ENCODE measurements around the gene EHD1.

The EHD1 gene

GRCh38 chr11:64878494-64879243, at the start of gene EHD1:
EHD1 (minus strand) TSS chr11:64878621; CDS start chr11:64878464, 157 bp downstream.
- DNase-seq = peak; percentile 98

DNA sequence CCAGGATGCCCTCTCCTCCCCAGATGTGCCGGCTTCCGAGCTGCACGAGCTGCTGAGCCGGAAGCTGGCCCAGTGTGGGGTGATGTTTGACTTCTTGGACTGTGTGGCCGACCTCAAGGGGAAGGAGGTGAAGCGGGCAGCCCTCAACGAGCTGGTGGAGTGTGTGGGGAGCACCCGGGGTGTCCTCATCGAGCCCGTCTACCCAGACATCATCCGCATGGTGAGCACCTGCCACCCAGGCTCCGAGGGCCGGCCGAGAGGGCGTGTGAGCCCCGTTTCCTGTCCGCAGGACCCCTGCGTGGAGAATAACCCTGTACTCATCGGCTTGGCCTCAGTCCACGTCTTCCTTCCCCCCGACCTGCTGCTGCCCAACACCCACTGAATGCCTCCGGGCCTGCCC, 48.3 kb upstream of the EHD1 start:
- no peak for DNase-seq

GRCh38 chr11:64925536-64926436, 47.4 kb upstream of the EHD1 start:
- no peak for DNase-seq

GRCh38 chr11:64924910-64925284, 46.5 kb upstream of the EHD1 start:
- DNase-seq = no peak

- DNase-seq = peak; percentile 94
These were observed 45.8 kb upstream of the EHD1 start, which contains the start of gene PPP2R5B for GRCh38 chr11:64923944-64924909. PPP2R5B (plus strand) TSS chr11:64924689; CDS start chr11:64925735, 1,046 bp downstream.

DNA sequence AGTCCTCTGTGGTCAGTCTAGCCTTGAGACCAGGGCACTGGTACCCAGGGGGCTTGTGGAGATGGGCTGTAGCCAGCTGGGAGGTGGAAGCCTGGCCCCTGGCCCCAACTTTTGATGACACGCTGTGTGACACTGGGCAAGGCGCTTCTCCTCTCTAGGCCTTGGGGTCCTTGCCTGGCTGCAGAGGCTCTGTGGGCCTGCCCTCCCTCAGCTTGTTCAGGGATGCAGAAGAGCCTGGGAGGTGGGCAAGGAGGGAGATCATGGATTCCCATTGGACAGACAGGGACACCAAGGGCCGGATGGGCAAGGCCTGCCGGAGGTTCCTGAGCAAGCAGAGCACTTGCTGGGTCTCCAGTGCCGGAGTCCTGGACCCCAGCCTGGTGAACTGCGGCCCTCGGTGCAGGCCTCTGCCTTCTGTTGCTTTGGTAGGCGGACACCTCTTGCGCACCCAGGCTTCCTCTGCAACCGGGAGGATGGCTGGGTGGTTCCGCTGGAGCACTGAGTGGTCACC, 44.8 kb upstream of the EHD1 start:
- DNase-seq = no peak

DNA sequence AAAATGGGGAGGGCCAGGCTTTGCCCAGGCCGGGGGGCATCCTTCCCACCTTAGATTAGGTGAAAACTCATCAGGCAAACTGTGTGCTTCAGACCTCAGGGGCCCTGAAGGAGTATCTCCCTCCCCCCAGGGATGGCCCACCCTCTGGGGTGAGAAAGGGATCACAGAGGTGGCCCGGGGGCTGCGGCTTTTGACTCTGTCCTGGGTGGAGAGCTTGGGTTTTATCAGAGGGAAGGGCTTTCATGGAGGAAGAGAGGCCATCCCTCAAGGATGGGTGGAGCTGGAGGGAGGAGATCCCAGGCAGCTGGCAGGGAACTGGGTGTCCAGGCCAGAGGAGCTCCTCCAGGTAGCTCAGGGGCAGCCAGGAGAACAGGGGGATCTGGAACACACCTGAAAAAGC, 43.0 kb upstream of the EHD1 start:
- DNase-seq = no peak

- DNase-seq = no peak
These were observed 41.7 kb upstream of the EHD1 start for GRCh38 chr11:64920124-64920523.

DNA sequence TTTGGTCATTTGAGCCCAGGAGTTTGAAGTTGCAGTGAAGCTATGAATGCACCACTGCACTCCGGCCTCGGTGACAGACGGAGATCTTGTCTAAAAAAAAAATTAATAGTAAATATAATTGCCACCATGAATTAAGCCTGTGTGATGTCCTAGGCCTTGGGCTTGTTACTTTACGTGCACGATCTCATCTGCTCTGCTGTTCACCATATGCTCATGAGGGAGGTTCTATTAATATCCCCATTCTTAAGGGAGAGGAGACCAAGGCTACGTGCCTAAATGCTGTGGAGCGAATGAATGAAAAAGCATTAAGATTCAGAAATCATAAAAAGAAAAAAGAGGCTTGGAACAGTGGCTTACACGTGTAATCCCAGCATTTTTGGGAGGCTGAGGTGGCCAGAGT, 41.2 kb upstream of the EHD1 start:
- no peak for DNase-seq

- DNase-seq = no peak
These were observed 39.6 kb upstream of the EHD1 start for GRCh38 chr11:64918017-64918416.

DNA sequence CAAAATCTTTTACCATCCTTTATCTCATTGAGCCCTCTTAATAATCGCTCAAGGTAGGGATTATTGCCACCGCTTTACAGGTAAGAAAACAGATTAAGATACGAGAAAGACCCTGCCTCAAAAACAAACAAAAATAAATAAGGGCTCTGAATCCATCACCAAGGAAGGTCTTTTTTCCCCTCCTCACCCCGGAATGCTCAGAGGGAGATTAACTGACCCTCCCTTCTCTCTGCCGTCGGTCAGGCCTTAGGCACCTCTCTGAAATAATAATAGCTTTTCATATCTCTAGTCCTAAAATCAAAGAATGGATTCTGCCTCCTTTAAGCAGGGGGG, 39.2 kb upstream of the EHD1 start:
- DNase-seq = no peak

GRCh38 chr11:64916775-64917662, 38.6 kb upstream of the EHD1 start, which contains the start of gene ATG2A:
ATG2A (minus strand) TSS chr11:64917209; CDS start chr11:64917135, 74 bp downstream.
- peak; percentile 96 for DNase-seq

DNA sequence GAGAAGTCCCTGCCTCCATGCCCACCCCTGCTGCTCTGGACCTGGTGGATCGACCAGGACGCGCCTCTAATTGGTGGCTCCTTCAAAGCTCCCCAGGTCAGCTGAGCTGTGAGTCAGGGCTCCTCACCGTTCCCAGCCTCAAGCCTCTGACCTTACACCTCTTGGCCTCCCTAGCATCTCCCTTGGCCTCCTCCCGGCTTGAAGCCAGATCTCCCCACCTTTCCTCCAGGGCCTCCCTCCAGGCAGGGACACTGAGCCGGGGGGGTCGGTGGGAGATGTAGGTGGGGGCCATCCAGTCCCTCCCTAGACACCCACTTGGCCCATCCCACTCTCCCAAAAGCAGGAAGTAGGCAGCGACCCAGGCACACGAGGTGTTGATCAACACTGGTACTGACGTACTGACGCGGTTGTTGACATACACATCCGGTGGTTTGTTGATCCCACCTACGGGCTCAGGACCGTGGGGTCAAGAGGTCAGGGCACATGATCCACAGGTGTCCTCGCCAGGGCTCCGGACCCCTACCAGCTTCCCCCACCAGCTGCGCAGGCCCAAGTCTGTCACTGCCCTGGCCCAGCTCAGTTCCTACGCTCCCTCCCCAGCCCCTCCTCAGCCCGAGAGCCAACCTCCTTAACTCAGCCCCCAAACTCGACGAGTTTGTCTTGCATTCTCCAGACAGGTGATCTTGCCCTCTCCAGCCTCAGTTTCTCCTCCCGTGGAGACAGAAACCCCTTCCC, 37.8 kb upstream of the EHD1 start:
- no peak for DNase-seq

- DNase-seq = no peak
These were observed 37.0 kb upstream of the EHD1 start for GRCh38 chr11:64915376-64915887.

GRCh38 chr11:64914123-64914522, 35.7 kb upstream of the EHD1 start:
- DNase-seq = no peak

GRCh38 chr11:64913171-64913727, 34.8 kb upstream of the EHD1 start:
- no peak for DNase-seq

GRCh38 chr11:64911689-64912088, 33.3 kb upstream of the EHD1 start:
- DNase-seq = no peak

- no peak for DNase-seq
These were observed 32.7 kb upstream of the EHD1 start for GRCh38 chr11:64911142-64911541.

DNA sequence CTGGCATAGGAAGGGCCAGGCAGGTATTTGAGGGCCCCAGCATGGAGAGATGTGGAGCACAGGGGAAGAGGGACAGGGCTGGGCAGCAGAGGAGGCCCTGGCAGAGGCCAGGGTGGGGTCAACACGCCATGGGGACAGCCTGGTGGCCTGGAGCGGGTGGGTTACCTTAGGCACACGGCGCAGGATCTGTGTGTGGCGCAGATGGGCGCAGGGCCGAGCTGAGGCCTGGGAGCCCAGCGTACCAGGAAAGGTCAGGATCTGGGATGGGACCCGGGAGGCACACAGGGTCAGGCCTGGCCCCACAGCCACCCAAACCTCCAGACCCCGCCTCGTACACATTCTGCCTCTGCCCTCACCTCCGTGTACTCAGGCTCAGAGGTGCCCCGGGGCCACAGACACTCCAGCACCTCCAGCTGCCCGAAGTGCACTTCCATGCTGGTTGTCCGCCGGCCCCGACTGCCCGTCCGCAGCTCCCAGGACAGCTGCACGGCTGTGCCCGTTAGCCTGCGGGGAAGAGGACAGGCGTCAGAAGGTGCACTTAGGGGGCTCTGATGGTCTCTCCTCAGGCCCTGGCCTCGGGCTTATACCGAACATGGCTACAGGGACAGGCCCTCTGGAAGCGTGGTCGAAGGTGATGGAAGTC, 32.2 kb upstream of the EHD1 start:
- no peak for DNase-seq

All from retina (tissue), 1 donor.